NCI-H1930 (cell line): ENCODE measurements around the gene MTM1.

Experiments used
- DNase-seq, 2 experiments: peaks; one replicate each; lab custom pipeline; 2025; lab: John Stamatoyannopoulos, UW

MTM1 gene

DNA sequence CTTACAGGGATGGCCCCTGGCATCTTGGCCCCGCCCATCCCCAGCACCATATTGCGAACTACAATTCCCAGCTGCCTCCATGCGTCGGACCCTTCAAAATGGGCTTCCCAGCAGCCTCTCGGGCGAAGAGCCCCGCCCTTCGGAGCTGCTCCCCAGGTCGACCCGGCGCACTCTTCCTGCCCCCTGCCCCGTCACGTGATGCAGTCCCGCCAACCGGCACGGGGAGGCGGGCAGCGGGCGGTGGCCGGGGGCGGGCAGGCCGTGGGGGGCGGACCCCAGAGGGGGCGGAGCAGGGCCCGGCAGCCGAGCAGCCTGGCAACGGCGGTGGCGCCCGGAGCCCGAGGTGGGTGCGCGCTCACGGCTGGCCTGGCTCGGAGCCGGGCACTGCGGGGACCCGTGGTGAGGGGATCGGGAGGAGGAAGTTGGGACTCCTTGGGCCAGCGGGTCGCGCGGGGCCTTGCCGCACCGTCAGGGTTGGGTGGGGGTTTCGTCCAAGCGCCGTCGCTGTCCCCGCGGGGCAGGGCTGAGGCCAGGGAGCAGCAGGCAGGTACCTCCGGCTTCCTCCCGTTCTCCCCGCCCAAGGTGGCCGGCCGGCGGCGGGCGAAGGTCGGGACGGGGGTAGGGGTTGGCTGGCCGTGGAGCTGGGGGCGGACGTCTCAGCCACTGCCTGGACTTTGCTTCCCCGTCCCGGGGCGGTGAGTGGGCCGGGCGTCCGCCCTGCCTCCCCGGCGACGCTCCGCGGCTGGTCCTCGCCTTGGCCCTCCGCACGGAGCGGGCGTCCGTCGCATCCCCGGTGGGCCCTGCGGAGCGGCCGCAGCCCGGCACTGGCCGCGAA is at the start of gene MTM1:
Gene MTM1, plus strand, starts transcription at position 302 of the 835 bp plus-strand sequence. CDS start 23,994 bp downstream, outside the sequence.
- peak; percentile 91 to 92 for DNase-seq

DNA sequence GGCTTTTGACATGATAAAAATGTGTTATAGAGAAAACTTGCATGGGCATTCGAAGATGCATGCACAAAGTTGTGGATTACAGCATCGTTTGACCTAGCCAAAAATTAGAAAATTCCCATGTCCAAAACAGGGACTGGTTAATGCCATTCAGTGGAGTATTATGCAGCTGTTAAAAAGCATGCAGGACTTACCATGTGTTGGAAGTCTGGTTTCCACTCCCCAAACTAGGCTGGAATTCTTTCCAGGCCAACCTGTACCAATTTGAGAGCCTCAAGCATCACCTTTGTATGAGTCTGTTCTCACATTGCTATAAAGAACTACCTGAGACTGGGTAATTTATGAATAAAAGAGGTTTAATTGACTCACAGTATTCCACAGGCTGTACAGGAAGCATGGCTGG is 45.9 kb upstream of the MTM1 start:
- DNase-seq = no peak

DNA sequence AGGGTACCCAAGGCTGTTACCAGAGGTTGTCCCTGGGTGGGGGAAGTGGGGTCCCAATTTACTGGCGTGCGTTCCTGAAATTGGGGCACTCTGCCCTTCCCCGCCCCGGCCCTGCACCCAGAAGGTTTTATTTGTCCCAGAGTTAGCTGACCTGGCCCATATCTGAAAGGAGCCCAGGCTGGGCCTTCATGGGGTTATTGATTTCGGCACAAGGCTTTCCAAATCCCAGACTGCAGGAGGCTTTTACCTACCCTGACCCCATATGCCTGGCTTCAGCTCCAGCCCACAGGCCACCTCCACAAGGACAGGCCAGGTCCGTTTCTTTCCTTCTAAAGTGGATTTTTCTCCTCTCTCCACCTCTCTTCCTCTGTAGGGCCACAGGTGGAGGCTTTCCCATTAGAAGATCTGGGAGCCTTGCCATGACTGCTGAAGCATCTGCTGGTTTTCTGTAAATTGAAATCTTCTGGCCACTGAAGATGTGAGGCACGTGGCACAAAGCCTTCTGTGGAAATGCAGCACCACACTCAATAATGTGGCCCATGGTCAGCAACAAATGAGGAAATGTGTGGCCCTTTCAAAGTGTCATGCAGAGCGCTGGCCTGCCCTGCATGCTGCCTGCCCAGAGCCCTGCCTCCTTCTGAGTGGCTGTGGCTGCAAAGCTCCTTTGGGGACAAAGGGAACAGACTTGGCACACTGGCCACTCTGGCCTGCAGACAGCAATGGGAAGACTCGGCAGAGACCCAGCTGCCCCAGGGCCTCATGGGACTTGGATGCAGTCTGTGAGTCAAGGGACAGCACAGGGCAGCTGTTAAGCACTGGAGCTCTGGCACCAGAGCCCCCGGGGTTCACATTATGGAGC is 43.1 kb upstream of the MTM1 start:
- no peak for DNase-seq

DNA sequence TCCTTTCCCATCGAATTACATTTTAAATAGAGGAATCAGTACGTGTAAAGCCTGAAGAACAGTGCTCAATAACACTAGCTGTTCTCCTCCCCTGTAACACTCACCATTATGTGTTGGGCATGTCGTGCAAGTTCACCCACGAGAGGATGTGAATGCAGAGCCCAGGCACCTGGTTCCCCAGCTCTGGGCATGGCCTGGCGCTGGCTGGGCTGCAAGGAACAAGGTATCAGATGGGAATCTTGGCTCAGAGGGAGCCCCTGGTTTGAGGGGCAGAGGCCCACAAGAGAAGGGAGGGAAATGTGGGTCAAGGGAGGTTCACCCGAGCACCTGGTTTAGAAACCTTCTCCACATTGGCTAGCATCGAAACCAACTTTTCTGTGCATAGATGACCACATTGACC is 41.7 kb upstream of the MTM1 start:
- DNase-seq = no peak

DNA sequence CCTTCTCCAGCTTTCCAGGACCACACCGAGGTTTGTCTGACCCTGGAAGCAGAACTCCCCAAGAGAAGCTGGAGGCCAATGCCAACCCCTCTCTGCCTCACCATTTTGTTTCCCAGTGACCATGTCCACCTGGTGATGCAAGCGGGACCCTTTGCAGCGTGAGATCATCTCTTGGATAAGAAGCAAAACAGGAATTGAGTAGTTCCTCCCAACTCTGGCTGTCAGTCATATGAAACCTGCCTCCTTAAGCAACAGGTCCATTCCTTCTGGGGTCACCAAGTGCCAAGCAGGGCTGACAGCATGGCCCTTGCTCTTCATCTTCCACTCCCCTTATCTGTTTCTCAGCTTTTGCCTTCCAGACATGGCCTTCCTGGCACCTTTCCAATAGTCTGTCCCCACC is 41.3 kb upstream of the MTM1 start:
- DNase-seq = no peak

DNA sequence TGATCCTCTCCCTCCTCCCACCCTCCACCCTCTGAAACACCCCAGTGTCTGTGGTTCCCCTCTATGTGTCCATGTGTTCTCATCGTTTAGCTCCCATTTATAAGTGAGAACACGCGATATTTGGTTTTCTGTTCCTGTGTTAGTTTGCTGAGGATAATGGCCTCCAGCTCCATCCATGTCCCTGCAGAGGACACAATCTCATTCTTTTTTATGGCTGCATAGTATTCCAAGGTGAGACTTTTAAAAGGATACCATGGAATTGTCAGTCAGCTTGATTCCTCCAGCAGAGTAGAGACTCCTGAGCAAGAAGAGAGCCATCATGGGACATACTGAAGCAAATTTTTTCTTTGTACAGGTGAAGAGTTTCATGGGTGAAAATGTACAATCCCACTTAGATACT is 38.8 kb upstream of the MTM1 start:
- DNase-seq = no peak

DNA sequence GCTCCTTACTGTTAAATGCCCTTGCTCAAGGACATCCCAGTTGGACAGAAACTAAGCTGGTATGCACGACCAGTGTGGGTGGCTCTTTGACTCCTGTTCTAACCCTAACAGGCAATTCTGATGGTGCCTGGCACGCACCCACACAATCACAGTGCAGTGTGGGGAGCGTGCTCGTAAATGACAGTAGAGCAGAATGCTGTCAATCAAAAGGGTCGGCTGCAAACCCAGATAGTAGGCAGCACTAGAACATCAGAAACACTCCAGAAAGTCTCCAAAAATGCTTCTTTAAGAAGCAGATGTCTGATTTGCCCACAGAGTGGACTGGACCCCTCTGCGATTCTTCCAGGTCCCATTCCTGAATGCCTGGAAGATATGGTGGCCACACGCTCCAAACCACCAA is 37.6 kb upstream of the MTM1 start:
- no peak for DNase-seq

DNA sequence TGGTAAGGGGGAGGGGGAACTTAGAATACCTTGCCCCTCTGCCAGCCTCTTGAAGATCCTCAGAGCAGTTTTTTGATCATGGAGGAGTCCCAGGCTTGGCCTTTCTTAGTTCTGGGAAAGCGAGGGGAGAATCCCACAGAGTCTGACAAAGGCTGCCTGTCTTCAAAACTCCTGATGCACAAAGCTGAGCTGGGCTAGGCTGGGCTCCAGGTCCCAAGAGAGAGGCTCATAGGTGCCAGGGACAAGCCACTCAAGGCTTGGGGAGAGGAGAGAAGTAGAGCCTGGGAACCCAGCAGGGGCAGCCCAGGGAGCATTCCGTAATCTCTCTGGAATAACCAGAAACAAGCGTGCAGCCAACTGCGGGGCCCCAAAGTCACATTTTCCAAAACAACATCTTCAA is 37.0 kb upstream of the MTM1 start:
- no peak for DNase-seq

DNA sequence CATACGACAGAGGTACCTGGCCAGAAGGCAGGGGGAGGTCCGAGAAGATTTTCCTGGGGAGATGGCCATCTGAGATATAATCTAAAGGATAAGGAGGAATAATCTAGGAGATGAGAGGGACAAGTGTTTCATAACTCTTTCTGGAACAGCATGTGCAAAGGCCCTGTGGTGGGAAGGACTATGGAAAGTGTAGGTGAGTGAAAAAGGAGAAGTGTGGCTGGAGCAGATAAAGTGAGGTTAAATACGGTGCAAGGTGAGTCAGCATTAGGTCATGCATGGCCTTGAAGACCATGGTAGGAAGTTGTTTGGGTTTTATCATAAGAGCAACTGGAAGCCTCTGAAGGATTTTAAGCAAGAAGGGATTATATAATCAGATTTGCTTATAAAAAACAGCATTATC is 34.6 kb upstream of the MTM1 start:
- no peak for DNase-seq

DNA sequence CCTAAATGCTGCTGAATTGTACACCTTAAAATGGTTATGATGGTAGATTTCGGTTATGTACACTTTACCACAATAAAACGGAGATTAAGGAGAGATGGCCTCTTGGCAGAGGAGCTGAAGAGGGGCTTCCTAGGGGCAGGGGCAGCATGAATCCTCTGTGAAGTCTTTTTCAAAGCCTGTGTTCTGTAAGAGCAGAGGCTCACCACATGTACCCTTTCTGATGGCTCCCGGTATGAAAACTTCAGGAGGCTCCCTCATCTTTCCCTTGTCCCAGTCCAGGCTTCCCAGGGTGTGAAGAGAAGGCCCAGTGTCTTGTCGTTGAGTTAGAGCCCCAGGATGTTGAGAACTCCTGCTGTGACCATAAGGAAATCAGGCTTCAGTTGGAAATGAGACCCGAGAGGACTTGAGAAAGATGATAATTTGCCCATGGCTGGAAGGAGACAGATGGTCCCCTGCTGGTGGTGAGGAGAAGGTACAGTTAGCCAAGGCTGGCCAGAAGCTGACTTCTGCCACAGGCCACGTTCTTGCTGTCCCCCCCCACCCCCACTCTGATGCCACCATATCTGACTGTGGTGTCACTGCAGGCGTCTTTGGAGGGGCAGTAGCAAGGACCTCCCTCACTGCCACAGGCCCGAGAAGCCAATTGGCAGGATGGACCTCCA is 31.8 kb upstream of the MTM1 start:
- DNase-seq = no peak

DNA sequence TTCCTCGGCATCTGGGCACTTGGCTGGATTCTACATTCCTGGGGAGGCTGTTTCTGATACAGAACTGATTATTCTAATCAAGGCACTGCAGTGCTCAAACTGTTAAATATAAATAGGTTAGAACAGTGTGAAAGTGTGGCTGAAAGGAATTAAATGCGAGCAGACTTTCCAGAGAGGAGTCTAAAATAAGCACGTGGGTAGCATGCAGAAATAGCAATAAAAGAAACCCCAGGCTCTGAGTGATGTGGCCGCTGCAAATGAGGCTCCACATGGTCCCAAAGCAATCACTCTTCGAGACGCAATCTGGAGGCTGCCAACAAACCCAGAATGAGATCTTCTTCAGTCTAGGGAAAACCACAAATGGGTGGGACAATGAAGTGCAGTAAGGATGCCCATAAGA is 30.6 kb upstream of the MTM1 start:
- no peak for DNase-seq

DNA sequence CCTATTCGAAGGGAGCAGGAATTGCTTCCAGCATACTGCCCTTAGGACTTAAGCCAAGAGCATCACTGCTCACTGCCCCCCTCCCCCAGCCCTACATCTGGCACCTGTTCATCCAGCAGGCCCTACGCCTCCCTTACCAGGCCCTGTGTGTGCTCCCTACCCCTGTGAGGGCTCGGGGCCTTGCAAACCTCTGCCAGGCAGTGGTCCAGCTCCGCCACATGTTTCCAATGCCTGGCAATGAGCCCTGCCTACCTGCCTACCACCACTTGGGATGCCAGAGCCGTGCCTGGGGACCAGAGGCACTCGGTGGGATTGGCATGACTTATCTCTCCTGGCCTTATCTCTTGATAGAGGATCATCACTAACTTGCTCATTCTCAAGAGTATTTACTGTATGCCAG is 27.5 kb upstream of the MTM1 start:
- no peak for DNase-seq

DNA sequence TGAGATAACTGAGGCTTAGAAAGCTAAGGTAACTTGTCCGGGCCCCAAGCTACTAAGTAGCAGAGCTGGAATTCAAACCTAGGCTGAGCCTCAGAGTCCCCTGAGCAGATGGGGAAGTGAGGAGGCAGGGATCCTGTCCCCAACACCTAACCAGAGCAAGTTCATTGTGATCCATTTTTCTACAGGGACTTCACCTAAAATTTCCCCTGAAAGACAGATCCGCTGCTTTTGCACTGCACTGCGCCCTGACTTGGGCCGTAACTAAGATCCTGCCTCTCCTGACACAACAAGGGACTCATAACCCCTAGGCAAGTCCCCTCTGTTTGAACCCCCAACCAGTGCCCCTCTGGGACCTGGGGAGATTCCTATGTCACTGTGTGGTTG is 25.6 kb upstream of the MTM1 start:
- DNase-seq = no peak

DNA sequence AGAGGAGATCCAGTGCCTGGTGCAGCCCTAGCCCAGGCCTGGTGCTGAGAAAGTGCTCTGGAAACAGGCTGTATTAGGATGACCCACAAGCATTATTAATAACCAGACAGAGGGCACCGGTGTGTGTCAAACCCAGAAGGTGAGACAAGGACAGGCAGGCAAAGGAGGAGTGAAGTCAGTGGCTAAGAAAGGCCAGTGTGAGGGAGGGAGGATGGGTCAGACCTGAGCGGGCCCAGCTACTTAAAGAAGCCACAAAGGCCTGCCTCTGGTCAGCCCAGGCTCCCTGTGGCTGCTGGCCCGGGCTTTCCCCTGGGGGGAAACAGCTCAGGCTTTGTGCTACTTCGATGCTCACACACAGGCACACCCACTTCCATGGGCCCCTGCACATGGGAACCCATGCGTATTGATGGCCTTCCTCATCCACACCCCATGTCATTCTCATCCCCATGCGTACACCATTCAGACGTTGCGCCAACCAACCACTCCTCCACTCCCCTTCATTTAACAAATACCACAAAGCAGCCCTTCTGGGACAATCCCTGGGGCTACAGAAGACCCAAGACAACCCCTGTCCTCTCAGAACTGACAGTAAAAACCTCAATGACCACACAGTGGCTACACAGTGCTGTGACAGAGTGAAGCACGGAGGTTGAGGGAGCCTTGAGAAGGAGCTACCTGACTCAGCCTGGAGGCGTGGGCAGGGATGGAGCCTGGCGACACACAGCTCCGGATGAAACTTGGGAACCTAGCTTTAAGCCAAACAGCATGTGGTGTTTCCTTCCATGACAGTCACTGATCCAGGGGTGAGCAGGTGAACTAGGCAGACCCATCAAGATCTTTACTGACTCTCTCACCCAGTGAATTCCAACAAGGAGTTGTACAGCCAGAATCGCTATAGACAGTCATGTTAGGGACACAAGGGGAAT is 24.9 kb upstream of the MTM1 start:
- DNase-seq = no peak

DNA sequence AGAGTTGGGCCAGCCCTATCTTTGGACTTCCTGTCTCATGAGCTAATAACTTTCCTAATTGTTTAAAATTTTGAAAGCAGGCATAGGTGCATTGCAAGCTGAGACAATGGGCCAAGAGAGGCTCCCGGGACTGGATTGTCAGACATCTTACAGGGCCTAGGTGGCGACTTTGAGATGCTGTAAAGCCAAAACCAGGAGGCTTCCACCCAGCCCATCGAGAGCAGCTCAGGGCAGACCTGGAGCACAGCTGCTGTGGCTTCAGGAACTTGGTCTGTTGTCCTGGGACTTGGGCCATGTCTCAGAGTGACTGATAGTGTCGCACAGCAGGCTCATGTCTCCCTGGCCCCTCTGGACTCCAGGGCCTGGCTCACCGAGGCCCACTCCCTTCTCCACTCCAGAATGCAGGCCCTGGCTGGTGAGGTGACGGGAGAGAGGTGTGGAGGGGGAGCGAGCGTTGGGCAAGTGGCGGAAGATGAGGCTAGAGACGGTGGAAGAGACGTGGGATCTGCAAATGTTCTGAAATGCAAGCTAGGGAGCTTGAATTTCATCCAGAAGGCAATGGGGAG is 24.1 kb upstream of the MTM1 start:
- no peak for DNase-seq

DNA sequence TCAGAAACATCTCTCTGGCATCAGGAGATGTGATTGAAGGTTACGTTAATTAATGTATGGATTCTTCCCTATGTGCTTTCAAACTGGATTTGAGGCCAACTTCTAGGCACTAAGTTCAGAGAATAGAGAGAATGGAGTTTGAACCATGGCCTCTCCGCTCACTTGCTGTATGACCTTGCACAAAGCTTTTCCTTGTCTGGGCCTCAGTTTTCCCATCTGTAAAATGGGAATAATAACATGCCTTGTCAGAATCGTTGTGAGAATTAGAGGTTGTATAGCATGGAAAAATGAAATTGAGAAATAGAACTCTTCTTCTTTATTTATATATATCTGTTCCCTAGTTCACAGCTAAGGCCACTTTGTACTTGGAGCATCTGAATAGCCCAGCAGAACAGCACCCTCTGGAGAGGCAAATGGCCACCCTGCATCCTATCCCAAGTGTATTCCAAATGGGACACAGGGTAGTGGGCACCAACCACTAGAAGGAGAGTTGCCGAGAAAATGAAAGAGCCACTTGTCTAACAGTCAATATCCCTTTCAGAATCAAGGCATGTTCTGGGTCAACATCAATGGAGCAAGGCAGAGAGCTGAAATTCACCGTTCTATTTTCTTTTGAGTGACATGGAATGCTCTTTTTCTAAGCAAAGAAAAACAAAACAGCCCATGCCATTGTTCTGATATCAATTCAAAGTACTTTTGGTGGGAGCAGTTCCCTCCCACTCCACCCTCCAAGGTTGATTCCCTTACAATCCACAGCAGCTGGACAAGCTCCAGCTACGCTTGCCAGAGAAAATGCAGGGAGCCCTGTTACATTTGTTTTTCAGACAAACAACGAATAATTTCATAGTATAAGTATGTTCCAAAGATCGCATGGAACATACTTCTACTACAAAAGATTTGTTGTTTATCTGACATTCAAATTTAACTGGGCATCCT is 23.3 kb upstream of the MTM1 start:
- DNase-seq = no peak

DNA sequence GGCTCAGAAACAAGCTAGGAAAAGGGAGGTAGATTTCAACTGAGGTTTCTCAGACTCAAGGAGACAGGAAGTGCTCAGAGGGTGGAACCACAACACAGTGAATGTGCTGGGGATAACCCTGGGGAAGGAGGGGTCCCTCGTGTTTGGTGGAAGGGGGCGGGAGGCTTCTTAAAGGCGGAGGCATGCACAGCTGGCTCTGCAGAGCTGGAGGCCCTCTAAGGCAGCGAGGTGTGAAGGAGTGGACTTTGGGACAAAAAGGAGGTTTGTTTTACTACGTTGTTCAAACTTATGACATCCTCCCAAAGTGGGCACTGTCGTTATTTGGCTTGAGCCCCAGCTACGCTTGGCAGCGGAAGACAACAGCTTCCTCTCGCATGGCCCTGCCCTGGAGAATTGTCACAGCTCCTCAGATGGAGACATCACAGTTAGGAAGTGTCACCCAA is 21.7 kb upstream of the MTM1 start:
- DNase-seq = no peak

DNA sequence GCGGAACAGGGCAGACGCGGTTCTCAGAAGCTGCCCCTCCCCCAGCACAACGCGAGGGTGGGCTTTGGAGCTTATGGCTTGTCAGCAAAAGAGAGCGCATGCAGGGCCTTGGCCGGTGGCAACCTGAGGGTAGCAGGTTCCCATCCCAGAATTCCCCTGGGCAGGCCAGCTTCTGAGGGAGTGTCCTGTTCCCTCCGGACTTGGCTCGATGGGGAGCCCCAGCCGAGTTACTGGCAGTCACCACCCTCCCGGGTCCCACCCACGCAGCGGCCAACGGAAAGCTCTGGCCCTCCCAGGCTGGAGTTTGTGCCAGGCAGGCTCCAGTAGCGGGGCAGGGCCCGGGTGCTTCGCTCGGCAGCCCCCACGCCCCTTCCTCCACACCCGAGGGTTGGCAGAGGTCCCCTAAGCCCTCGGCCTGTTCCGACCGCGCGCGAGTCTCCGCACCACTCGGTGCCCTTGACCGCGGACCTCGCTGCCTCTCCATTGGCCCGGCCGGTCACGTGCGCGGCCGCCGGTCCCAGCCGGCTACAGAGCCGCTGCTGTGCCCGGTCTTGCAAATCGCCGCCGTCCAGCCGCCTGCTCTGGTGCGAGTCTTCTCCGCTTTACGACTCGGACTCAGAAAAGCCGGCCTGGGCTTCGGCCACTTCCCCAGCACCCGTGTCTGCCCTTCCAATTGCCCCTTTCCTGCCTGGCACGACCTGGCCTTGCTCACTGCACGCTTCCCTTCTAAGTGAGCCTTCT is 20.9 kb upstream of the MTM1 start:
- DNase-seq = peak; percentile 22 to 31

DNA sequence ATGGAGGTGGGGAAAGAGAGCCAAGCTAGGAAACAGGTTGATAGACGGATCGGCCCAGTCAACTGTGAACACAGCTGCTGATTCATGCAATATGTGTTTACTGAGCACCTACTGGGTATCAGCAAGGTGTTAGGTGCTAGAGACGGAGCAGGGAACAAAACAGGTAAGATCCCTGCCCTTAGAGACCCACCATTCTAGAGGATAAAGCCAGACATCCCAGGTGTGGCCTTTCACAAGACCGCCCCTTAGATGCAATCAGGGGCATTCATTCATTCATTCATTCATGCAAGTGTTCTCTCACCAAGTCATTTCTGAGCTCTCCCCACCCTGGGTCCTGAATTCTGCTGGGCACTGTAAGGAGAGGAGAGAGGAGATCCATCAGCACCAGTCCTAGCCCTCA is 20.2 kb upstream of the MTM1 start:
- DNase-seq = no peak
